Type B pancreatic cell (in vitro differentiated cells): ENCODE data around the gene PHACTR1. TPM values are rescaled to one million over a fixed set of nuclear protein-coding genes. Genes with fewer than 3 reads are reported as not detected.
"Not testable (repeated sequence)": the region's sequence is repeated elsewhere in the genome, so short reads cannot be mapped to it uniquely, and the experiment has no call there.

Source experiments
- DNase-seq: peaks from one replicate; pipeline ENCODE4 v3.0.0; 2021; ENCODE audit warnings: mixed read lengths; ENCODE audit not compliant: unreplicated experiment; ENCODE audit errors: extremely low spot score
- H3K27ac Mint-ChIP-seq: 2 replicates; pipeline ENCODE4 v1.8.0; 2021; ENCODE audit warnings: mild to moderate bottlenecking, mixed read lengths
- H3K27me3 Mint-ChIP-seq: 2 replicates; pipeline ENCODE4 v1.8.0; 2021; ENCODE audit warnings: mixed read lengths
- H3K36me3 Mint-ChIP-seq: 2 replicates; pipeline ENCODE4 v1.8.0; 2021; ENCODE audit warnings: mixed read lengths
- H3K4me1 Mint-ChIP-seq: one replicate; pipeline ENCODE4 v1.8.0; 2021; ENCODE audit warnings: mixed read lengths; ENCODE audit not compliant: unreplicated experiment
- H3K4me3 Mint-ChIP-seq: 2 replicates; pipeline ENCODE4 v1.8.0; 2021; ENCODE audit warnings: mild to moderate bottlenecking, mixed read lengths
- H3K9me3 Mint-ChIP-seq: 2 replicates; pipeline ENCODE4 v1.8.0; 2021; ENCODE audit warnings: mixed read lengths
- CTCF ChIP-seq: fragments of 200-600 bp; sonication (generic); conservative IDR thresholded peaks from 2 replicates; pipeline ENCODE4 v1.5.0; 2021; ENCODE audit warnings: antibody characterized with exemption, mild to moderate bottlenecking
- total RNA-seq: library from RNA; stranded (reverse); gene quantifications from 2 replicates; pipeline ENCODE4 v1.2.1, GENCODE V29; 2021; ENCODE audit warnings: low replicate concordance

Gene PHACTR1
- total RNA-seq, 1 donor from 2014 or later: 12.3 TPM

GRCh38 chr6:12941422-12941821, 224.9 kb downstream of the PHACTR1 start:
- Mint-ChIP-seq H3K27ac (peak overlapping the region; percentile 44), H3K27me3 (peaks cover 5% of the 10 kb centered on the region), H3K9me3 (peaks cover 6% of the 10 kb centered on the region), H3K4me3 (no peak overlapping the region), H3K4me1 (peaks cover 7% of the 10 kb centered on the region), H3K36me3 (no peaks in the 10 kb centered on the region)
- no peak for TF ChIP-seq CTCF
- no peak for DNase-seq

- no peak for TF ChIP-seq CTCF
- Mint-ChIP-seq H3K9me3 (peaks cover 6% of the 10 kb centered on the region), H3K27me3 (peaks cover 5% of the 10 kb centered on the region), H3K36me3 (no peaks in the 10 kb centered on the region), H3K27ac (no peak overlapping the region), H3K4me1 (peaks cover 7% of the 10 kb centered on the region), H3K4me3 (no peak overlapping the region)
- DNase-seq: no peak
Observed at GRCh38 chr6:12943549-12943948, 227.0 kb downstream of the PHACTR1 start.

- Mint-ChIP-seq H3K4me3 (no peak overlapping the region), H3K36me3 (no peaks in the 10 kb centered on the region), H3K27me3 (peaks cover 5% of the 10 kb centered on the region), H3K9me3 (peaks cover 6% of the 10 kb centered on the region), H3K4me1 (peaks cover 7% of the 10 kb centered on the region), H3K27ac (no peak overlapping the region)
- no peak for DNase-seq
- TF ChIP-seq CTCF: no peak
Observed at GRCh38 chr6:12944001-12944400, 227.4 kb downstream of the PHACTR1 start.

DNA sequence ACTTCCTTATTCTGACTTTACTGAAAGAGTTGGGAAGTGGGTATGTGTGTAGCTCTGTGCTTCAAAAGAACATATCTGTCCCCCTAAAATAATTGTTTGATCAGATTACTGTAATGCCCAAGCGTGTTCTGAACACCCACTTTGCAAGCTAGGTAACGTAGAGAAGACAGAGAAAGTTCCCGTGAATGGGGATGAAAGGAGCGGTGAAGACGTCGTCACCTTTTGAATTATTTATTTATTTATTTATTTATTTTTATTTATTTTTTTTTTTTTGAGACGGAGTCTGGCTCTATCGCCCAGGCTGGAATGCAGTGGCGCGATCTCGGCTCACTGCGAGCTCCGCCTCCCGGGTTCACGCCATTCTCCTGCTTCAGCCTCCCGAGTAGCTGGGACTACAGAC, 228.0 kb downstream of the PHACTR1 start:
- DNase-seq, H3K36me3 Mint-ChIP-seq, H3K4me1 Mint-ChIP-seq, H3K27ac Mint-ChIP-seq, H3K27me3 Mint-ChIP-seq, H3K4me3 Mint-ChIP-seq, H3K9me3 Mint-ChIP-seq: not testable (repeated sequence)

- H3K9me3 Mint-ChIP-seq: peaks cover 6% of the 10 kb centered on the region
- DNase-seq: no peak
- H3K4me1 Mint-ChIP-seq: peaks cover 10% of the 10 kb centered on the region
- TF ChIP-seq CTCF: no peak
- no peak overlapping the region for H3K4me3 Mint-ChIP-seq
- no peak overlapping the region for H3K27ac Mint-ChIP-seq
- peaks cover 3% of the 10 kb centered on the region for H3K27me3 Mint-ChIP-seq
- no peaks in the 10 kb centered on the region for H3K36me3 Mint-ChIP-seq
Observed at GRCh38 chr6:12947151-12947871, 230.7 kb downstream of the PHACTR1 start.

DNA sequence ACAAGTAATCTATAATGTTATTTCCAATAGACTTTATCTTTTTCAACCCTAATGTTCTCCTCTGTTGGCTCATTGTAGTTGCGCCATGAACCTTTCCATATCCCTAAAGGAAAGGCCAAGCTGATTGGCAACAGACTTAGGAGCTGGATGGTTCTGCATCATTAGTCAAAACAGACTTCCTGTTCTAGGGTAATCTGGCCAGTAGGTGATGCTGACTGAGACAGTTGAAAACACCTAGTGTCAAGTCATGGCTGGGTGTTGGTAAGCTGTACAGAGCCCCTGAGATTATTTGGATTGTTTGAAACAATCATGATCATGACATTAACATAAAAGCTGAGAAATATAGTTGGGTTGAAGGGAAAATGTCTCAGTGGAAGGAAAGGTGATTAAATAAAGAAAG, 231.4 kb downstream of the PHACTR1 start:
- peaks cover 5% of the 10 kb centered on the region for H3K27me3 Mint-ChIP-seq
- no peak overlapping the region for H3K4me3 Mint-ChIP-seq
- no peak for TF ChIP-seq CTCF
- no peaks in the 10 kb centered on the region for H3K36me3 Mint-ChIP-seq
- no peak overlapping the region for H3K27ac Mint-ChIP-seq
- H3K4me1 Mint-ChIP-seq: peaks cover 15% of the 10 kb centered on the region
- H3K9me3 Mint-ChIP-seq: peaks cover 3% of the 10 kb centered on the region
- no peak for DNase-seq
